KMS-11 (cell line): Measurements from ENCODE around the gene LIMS1.
"Not testable (repeated sequence)": the region's sequence is repeated elsewhere in the genome, so short reads cannot be mapped to it uniquely, and the experiment has no call there.

Experiments used
- H2AFZ ChIP-seq: fragments of 200-600 bp; sonication (generic); 2 replicates; pipeline ENCODE4 v1.6.1; 2016; ENCODE audit warnings: antibody characterized with exemption, mixed run types, low read depth
- H3K27ac ChIP-seq: fragments of 200-600 bp; sonication (generic); 2 replicates; pipeline ENCODE4 v1.6.1; 2016; ENCODE audit warnings: mild to moderate bottlenecking, mixed run types
- H3K27me3 ChIP-seq: fragments of 200-600 bp; sonication (generic); 2 replicates; pipeline ENCODE4 v1.6.1; 2017; ENCODE audit warnings: mild to moderate bottlenecking, low read depth, mixed run types, moderate library complexity; ENCODE audit not compliant: insufficient read depth
- H3K36me3 ChIP-seq: fragments of 200-600 bp; sonication (generic); 2 replicates; pipeline ENCODE4 v1.6.1; 2017; ENCODE audit warnings: mild to moderate bottlenecking, mixed run types; ENCODE audit not compliant: insufficient read depth
- H3K4me1 ChIP-seq: fragments of 200-600 bp; sonication (generic); 2 replicates; pipeline ENCODE4 v1.6.1; 2016; ENCODE audit warnings: mild to moderate bottlenecking, low read depth, mixed run types; ENCODE audit not compliant: poor library complexity, severe bottlenecking
- H3K4me2 ChIP-seq: fragments of 200-600 bp; sonication (generic); 2 replicates; pipeline ENCODE4 v1.7.0; 2016; ENCODE audit warnings: mild to moderate bottlenecking, mixed run types
- H3K4me3 ChIP-seq: fragments of 200-600 bp; sonication (generic); IDR thresholded peaks from 2 replicates; pipeline ENCODE4 v1.6.1; 2017; ENCODE audit warnings: low read depth, low read length, mixed read lengths; ENCODE audit not compliant: insufficient read depth
- H3K79me2 ChIP-seq: fragments of 200-600 bp; sonication (generic); 2 replicates; pipeline ENCODE4 v1.6.1; 2016; ENCODE audit warnings: low read depth, mixed run types; ENCODE audit not compliant: insufficient read depth
- H3K9ac ChIP-seq: fragments of 200-600 bp; sonication (generic); 2 replicates; pipeline ENCODE4 v1.6.1; 2016; ENCODE audit warnings: mild to moderate bottlenecking, mixed run types
- H4K20me1 ChIP-seq: fragments of 200-600 bp; sonication (generic); 2 replicates; pipeline ENCODE4 v1.6.1; 2016; ENCODE audit warnings: mild to moderate bottlenecking, mixed run types; ENCODE audit not compliant: insufficient read depth
- CTCF ChIP-seq: fragments of 200-600 bp; sonication (generic); conservative IDR thresholded peaks from 2 replicates; pipeline ENCODE4 v1.6.1; 2017; ENCODE audit warnings: low read depth, mild to moderate bottlenecking, antibody characterized with exemption, low read length, moderate library complexity, mixed read lengths

Gene LIMS1

GRCh38 chr2:108680805-108681204 is 146.5 kb downstream of the LIMS1 start:
- not testable (repeated sequence) for H3K9ac ChIP-seq

GRCh38 chr2:108688818-108689756 is 154.8 kb downstream of the LIMS1 start:
- H4K20me1 ChIP-seq, H3K9ac ChIP-seq, H3K79me2 ChIP-seq, H3K4me3 ChIP-seq, H3K4me1 ChIP-seq, H3K27ac ChIP-seq, H3K4me2 ChIP-seq, H2AFZ ChIP-seq, H3K27me3 ChIP-seq, H3K36me3 ChIP-seq: not testable (repeated sequence)

More at GRCh38 chr2:108680805-108681204, 146.5 kb downstream of the LIMS1 start:
- H3K27ac ChIP-seq, H4K20me1 ChIP-seq, H3K4me1 ChIP-seq, H3K36me3 ChIP-seq, H2AFZ ChIP-seq, H3K79me2 ChIP-seq, H3K4me2 ChIP-seq, H3K4me3 ChIP-seq, H3K27me3 ChIP-seq: not testable (repeated sequence)

- H3K4me3 ChIP-seq, H3K27me3 ChIP-seq, H3K79me2 ChIP-seq, H3K36me3 ChIP-seq, H3K27ac ChIP-seq, H4K20me1 ChIP-seq, H3K4me2 ChIP-seq, H2AFZ ChIP-seq, H3K9ac ChIP-seq, H3K4me1 ChIP-seq: not testable (repeated sequence)
These were observed 155.7 kb downstream of the LIMS1 start for GRCh38 chr2:108690001-108690400.

- Histone ChIP-seq H3K79me2 (no peaks in the 10 kb centered on the region), H3K4me1 (no peaks in the 10 kb centered on the region), H3K4me3 (no peak overlapping the region), H4K20me1 (no peaks in the 10 kb centered on the region), H3K9ac (no peak overlapping the region), H3K27me3 (no peaks in the 10 kb centered on the region), H2AFZ (no peak overlapping the region), H3K27ac (no peak overlapping the region), H3K36me3 (no peaks in the 10 kb centered on the region), H3K4me2 (no peak overlapping the region)
- TF ChIP-seq CTCF: no peak
These were observed 157.2 kb downstream of the LIMS1 start for GRCh38 chr2:108691447-108691846.

GRCh38 chr2:108701208-108701607 is 166.9 kb downstream of the LIMS1 start:
- no peaks in the 10 kb centered on the region for H3K79me2 ChIP-seq
- no peak overlapping the region for H2AFZ ChIP-seq
- no peak overlapping the region for H3K9ac ChIP-seq
- H3K27me3 ChIP-seq: no peaks in the 10 kb centered on the region
- H3K4me2 ChIP-seq: no peak overlapping the region
- no peak overlapping the region for H3K4me3 ChIP-seq
- TF ChIP-seq CTCF: no peak
- H4K20me1 ChIP-seq: no peaks in the 10 kb centered on the region
- no peak overlapping the region for H3K27ac ChIP-seq
- no peaks in the 10 kb centered on the region for H3K36me3 ChIP-seq
- H3K4me1 ChIP-seq: no peaks in the 10 kb centered on the region

- Histone ChIP-seq H3K79me2 (no peaks in the 10 kb centered on the region), H3K4me1 (no peaks in the 10 kb centered on the region), H3K36me3 (no peaks in the 10 kb centered on the region), H3K27me3 (no peaks in the 10 kb centered on the region), H2AFZ (no peak overlapping the region), H3K9ac (no peak overlapping the region), H3K27ac (no peak overlapping the region), H3K4me2 (no peak overlapping the region), H3K4me3 (no peak overlapping the region), H4K20me1 (no peaks in the 10 kb centered on the region)
- no peak for TF ChIP-seq CTCF
These were observed 167.5 kb downstream of the LIMS1 start for GRCh38 chr2:108701806-108702205.
